GM21515 (cell line): ENCODE measurements around the gene JUNB.
A peak's percentile ranks its signal among the peaks of the same experiment; 100 is the strongest.
"Not testable (repeated sequence)": the region's sequence is repeated elsewhere in the genome, so short reads cannot be mapped to it uniquely, and the experiment has no call there.

Experiments
- ATAC-seq: cut with Tn5 transposase; IDR thresholded peaks from one replicate; pipeline ENCODE4 v1.9.1; 2021; ENCODE audit not compliant: unreplicated experiment

The JUNB gene

DNA sequence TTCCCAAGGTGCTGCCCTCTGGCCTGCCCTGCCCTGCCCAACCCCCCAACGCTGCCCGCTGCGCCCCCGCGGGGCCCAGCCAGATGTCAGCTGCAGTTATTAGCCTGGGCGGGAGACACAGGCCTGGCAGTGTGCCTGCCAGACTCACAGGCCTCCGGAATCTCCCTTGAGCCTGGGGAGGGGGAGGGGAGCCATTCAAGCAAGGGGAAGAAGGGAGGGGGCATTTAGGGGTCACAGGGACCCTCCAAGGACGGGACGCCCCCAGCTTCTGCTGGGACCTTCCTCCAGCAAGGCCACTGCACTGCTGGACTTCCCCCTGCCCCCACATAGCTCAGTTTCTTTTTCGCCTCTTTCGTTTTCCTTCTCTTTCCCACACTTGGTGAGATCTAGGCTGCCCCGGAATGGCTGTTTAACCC lies 2.6 kb upstream of the JUNB start:
- ATAC-seq: no peak

DNA sequence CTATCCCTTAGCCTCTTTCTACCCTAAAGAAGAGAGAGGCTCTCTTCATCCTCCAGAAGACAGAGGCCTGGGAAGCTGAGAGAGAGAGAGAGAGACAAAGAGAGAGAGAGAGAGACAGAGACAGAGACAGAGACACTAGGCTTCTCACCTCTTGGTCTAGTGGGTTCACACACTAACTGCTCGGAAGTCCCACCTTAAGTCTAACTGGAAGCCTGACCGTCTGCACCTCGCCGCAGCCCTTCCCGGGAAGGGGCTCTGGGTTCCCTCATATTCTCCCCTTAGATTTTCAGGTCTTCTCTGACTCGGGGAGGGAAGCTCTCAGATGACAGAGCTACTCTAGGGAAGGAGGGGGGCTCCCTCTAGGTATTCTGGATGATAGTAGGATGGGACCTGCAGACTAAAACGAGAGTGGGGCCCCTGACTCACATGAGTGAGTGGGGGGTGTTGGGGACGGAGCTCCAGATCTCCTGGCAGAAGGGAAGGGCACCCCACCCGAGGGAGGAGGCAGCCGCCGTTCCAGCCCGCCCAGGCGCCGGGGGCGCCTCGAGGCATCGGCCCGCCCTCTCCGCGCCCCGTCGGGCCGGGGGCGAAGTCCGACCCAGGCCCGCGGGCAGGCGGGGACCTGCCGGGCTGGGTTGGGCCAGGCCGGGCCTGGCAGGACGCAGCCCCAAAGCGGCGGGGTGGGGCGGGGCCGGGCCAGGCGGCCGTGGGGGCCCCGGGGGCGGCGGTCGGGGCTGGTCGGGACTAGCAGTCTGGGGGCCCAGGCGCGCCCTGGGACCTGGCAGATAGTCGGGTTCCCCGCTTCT lies 2.0 kb upstream of the JUNB start:
- no peak for ATAC-seq

DNA sequence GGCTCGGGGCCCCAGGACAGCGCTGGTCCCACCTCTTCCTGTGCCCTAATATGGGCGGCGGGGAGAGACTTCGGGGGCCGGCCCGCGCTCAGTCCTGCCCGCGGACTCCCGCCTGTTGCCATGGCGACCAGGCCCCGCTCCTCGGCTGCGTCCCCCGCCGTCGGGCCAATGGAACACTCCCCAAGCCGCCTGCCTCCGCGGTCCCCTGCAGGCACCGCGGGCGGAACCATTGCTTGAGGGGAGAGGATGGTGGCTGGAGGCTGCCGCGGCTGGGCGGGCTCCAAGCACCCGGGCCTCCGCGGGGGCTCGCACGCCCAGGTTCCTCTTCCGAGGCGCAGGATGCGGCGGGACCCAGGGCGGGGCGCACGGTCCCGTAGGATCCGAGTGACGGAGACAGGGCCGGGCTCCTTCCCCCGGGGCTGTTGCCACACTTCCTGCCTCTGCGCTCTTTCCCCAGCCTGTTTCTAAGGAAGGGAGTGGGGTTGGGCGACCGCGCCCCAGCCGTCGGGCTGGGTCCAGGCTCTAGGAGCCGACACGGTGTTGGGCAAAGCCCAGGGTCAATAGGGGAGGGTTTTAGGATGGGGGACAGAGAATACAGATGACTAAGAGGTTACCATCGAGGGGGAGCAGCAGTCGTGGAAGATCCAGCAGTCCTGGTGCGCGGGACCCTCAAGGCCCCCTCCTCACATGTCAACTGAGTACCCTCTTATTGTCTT lies 1.2 kb upstream of the JUNB start:
- peak; percentile 41 for ATAC-seq

DNA sequence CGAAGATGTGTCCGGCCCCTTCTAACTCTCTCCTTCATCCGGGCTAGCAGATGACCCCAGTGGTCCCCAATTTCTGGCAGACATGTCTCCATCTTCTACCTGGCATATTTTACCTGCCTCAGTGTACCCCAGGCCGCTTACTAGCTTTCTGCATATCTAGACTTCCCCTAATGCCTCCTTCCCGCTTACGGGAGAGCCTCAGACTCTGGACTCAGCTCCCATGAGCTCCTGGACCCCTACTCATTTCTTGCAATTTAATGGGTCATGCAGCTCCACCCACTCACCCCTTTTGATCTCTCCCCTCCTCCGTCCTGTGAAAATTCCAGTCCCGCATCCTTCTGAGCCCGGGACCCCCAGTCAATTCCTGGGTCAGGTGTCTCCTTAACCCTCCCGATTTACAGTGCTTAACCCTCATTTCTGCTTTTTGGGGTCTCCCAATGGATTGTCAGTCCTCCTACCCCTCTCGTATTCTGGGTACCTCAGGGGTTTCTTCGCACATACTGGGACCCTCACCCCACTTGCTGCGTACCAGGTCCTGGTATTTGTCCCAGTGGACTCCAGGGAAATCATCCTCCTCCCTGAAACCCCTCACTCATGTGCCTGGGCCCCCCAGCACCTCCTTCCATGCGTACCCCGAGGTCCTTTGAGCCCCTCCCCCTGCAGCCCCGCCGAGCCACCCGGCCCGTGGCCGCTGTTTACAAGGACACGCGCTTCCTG lies 500 bp upstream of the JUNB start:
- no peak for ATAC-seq

DNA sequence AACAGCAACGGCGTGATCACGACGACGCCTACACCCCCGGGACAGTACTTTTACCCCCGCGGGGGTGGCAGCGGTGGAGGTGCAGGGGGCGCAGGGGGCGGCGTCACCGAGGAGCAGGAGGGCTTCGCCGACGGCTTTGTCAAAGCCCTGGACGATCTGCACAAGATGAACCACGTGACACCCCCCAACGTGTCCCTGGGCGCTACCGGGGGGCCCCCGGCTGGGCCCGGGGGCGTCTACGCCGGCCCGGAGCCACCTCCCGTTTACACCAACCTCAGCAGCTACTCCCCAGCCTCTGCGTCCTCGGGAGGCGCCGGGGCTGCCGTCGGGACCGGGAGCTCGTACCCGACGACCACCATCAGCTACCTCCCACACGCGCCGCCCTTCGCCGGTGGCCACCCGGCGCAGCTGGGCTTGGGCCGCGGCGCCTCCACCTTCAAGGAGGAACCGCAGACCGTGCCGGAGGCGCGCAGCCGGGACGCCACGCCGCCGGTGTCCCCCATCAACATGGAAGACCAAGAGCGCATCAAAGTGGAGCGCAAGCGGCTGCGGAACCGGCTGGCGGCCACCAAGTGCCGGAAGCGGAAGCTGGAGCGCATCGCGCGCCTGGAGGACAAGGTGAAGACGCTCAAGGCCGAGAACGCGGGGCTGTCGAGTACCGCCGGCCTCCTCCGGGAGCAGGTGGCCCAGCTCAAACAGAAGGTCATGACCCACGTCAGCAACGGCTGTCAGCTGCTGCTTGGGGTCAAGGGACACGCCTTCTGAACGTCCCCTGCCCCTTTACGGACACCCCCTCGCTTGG lies 966 bp downstream of the JUNB start:
- ATAC-seq: no peak

DNA sequence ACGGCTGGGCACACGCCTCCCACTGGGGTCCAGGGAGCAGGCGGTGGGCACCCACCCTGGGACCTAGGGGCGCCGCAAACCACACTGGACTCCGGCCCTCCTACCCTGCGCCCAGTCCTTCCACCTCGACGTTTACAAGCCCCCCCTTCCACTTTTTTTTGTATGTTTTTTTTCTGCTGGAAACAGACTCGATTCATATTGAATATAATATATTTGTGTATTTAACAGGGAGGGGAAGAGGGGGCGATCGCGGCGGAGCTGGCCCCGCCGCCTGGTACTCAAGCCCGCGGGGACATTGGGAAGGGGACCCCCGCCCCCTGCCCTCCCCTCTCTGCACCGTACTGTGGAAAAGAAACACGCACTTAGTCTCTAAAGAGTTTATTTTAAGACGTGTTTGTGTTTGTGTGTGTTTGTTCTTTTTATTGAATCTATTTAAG lies 1.6 kb downstream of the JUNB start:
- ATAC-seq: no peak

DNA sequence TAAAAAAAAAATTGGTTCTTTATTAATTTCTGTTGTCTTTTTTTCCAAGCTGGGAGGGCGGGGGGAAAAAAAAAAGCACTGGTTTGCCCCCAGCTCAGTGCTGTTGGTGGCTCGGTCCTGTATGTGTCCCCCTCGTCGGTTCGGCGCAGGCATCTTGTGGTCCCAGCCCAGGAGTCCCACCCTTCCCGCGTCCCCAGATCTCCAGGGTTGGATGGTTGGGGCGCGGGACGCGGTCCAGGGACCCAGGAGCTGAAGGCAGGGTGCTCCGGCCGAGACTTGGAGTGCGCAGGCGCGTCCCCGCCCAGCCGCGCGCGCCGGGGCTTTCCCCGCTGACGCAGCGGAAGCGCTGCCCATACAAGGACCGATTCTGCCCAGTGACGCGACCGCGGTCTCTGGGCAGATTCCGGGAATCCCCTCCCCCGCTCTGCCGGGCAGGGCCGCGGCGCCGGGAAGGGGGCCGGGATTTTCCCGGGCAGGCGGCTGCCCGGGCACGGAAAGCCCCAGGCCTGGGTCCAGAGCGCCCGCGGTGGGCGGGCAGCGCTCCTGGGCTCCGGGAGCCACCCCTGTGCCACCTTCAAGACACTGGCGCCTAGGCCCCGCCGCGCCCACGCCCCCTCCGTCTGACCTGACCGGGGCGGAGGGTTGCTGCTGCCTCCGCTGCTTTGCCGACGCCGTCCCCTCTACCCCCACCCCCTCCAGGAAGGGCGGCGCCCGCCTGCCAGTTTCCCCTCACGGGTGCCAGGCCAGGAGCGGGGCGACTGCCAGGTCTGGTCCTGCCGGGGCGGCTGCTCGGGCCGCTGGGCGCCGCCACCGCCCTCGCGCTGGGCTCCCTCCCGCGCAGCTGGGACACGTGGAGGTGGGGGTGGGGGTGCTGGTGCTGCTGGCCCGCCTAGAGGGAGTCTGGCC lies 2.3 kb downstream of the JUNB start:
- ATAC-seq: no peak

DNA sequence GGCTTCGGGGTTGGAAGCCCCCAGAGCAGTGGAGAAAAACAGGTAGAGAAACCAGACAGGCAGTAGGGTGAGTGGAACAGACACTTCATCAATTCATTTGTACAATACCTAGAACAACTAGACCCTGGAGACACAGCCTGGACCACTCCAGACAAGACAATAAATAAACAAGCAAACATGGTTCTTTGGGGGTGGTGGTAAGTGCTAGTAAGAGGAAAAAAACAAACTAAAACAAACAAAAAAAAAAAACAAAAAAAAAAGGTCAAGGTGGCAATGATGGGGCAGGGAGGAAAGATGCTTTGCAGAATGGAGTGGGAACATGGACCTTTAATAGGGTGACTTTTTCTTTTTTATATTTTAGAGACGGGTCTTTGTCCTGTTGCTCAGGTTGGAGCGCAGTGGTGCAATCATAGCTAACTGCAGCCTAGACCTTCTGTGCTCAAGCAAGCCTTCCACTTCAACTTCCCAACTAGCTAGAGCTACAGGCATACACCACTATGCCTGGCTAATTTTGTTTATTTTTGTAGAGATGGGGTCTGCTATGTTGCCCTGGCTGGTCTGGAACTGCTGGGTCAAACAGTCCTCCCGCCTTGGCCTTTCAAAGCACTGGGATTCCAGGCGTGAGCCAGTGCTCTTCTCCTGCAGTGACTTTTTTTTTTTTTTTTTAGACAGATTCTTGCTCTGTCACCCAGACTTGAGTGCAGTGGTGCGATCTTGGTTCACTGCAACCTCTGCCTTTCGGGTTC lies 3.1 kb downstream of the JUNB start:
- no peak for ATAC-seq

DNA sequence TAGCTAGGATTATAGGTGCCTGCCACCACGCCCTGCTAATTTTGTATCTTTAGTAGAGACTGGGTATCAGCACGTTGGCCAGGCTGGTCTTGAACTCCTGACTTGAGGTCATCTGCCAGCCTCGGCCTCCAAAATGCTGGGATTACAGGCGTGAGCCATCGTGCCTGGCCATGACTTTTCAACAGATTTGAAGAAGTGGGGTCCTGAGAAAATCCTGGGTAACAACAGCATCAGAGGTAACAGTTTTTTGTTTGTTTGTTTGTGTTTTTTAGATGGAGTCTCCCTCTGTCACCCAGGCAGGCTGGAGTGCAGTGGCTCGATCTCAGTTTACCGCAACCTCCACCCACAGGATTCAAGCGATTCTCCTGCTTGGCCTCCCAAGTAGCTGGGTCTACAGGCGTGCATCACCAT lies 3.7 kb downstream of the JUNB start:
- ATAC-seq: no peak

DNA sequence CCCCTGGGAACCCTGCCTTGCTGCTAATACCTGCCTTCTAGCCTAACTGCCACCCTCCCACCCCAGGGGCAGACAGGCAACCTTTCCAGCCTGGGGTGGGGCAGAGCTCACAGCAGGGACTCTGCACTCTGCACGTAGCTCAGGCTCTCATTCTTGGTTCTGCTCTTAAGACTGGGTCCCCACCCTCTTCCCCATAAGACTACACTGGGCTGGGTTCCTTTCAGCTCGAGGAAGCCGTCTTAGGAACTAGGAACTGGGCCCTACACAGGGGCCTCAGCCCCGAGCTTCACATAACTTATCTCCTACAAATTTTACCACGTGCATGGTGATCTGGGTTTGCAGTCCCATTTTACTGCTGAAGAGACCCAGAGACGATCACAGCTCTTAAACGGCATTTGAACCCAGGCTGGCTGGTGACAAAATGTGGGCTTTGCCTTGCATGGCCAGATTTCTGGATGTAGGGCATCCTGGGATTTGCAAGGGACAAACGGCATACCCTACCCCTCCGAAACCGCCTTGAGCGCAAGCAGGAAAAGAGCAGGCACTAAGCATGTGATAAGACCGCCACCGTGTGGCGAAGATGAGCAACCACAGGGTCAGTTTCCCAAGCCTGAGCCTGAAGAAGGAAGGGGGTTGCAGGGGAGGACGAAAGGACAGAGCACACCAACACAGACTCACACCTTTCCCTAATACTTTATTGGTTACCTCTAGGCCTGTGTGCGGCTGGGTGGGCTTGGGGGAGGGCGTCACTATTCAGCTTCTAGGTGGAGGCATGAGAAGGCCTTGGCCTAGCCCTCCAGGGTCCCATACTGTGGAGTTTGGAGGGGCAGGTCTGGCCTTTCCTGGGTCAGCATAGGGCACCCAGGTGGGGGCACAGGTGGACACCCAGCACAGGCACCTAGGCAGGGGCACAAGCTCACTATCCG lies 5.1 kb downstream of the JUNB start:
- no peak for ATAC-seq

DNA sequence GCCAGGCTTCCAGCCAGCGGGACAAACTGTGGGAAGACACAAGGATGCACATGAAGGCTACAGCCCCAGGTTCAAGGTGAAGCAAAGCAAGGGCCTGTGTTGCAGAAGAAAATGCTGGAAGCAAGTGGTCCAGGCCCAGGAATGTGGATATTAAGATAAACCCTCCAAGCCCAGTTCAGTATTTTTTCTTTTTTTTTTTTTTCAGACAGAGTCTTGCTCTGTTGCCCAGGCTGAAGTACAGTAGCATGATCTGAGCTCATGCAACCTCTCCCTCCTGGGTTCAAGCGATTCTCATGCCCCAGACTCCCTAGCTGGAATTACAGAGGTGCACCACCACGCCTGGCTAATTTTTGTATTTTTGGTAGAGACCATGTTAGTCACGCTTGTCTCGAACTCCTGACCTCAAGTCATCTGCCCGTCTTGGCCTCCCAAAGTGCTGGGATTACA lies 5.9 kb downstream of the JUNB start:
- ATAC-seq: no peak

DNA sequence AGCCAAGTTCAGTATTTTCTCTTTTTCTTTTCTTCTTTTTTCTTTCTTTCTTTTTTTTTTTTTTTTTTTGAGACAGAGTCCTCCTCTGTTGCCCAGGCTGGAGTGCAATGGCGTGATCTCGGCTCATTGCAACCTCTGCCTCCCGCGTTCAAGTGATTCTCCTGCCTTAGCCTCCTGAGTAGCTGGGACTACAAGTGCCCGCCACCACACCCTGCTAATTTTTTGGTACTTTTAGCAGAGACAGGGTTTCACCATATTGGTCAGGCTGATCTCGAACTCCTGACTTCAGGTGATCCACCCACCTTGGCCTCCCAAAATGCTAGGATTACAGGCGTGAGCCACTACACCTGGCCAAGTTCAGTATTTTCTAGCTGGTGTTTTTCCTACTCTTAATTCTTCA lies 6.3 kb downstream of the JUNB start:
- ATAC-seq: not testable (repeated sequence)

DNA sequence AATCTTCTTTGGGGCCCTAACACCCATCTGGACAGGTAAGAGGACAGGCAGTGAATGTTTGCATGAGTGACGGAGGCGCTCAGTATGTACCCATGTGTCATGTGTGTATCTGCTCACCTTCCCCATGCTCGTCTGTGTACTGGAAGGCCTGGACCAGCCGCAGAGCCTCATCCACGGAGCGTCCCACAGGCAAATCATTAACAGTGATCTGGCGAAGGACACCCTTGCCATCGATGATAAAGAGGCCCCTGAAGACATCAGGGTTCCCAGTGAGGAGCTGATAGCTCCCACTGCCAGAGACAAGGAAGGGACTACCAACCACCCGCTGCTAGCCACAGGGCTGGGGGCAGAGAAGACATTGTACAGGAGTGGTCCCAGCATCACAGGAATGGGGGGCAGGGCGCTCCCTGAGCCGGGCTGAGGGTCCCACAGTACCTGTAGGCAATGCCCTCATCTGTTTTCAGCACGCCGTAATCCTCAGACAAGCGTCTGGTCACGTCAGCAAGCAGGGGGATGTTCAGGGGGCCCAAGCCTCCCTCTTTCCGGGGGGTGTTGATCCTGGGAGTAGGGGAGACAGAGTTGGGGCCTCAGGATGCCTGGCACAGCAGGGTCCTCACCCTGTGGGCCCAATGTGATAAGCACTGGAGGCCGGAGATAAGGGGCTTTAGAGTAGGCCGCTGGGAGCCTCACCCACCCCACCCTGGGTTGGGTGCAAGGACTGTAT lies 8.6 kb downstream of the JUNB start:
- no peak for ATAC-seq

DNA sequence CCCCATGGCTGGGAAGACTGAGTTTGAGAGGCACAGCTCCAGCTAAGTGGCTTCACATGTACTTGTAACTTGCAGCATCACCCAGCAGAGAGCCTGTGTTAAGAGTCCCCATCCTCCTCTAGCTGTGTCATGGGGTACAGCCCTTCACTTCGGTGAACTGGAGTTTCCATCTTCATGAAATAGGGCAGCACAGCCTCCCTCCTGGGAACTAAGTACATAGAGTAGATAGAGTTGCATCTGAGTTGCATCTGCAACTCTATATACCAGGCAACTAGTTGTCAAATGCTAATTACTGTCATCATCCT lies 9.1 kb downstream of the JUNB start:
- no peak for ATAC-seq

DNA sequence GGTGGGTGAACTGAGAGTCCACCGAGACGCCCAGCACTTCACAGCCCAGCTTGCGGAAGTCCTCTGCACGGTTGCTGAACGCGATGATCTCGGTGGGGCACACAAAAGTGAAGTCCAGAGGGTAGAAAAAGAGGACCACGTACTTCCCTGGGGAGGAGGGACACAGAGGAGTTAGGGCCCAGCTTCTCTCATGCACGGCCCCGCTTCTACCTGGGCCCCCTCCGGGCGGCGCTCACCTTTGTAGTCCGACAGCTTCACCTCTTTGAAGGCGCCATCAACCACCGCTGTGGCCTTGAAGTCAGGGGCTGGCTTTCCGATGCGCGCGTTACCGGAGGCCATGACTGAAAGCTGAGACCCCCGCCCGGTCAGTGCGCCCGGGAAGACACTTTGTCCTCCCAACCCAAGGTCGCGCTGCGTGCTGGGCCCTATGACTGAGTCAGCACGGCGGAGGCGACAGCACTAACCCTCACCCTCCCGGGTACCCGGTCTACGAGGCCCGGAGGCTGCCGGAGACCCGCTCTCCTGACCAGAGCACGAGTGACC lies 9.7 kb downstream of the JUNB start:
- ATAC-seq: no peak

DNA sequence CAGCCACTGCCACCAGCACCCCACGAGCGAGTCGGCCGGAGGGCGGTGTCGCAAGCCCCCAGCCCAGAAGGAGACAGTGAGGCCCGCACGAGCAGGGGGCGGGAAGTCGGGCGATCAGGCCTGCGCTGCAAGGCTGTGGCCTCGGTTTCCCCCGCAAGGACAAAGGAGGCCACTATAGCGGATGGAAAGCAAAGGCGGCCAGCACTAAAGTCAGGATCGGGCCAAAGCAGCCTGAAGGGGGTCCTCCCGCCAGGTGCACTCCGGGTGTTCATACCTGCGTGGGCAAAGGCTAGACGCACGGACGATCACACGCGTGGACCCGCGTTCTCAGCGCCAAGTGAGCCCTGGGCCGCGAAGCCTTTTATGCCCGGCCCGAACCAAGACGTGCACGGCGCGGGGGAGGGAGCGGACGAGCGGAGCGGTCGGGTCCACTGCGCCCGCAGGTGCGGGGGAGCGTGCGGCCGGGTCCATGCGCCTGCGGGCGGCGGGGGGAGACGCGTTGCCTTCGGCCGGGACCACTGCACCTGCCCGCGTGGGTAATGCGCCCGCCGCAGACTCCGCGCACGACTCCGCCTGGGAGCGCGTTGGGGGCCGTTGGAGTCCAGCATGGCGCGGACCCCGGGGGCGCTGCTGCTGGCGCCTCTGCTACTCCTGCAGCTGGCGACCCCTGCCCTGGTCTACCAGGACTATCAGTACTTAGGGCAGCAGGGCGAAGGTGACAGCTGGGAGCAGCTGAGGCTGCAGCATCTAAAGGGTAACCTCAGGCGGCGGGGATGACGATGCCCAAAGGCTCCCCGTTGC lies 10.4 kb downstream of the JUNB start, which contains the start of the genes PRDX2 and THSD8:
TSS of gene PRDX2 (minus strand) at position 335 of the 801 bp plus-strand sequence. CDS start 539 bp downstream, outside the sequence.
TSS of gene THSD8 (plus strand) at position 604 of the 801 bp plus-strand sequence. CDS start at position 607, 3 bp downstream.
- no peak for ATAC-seq
